Lung (tissue), 12 donors: ENCODE measurements around the gene GPI. TPM values are rescaled to one million over a fixed set of nuclear protein-coding genes. Genes with fewer than 3 reads are reported as not detected.

Experiments
- ATAC-seq: fragments of 200-7000 bp; cut with Tn5 transposase; one replicate; pipeline ENCODE4 v1.9.1; 2020; ENCODE audit warnings: moderate number of reproducible peaks; ENCODE audit not compliant: insufficient read depth, low FRiP score
- DNase-seq, 3 donors: peaks; one replicate each; pipeline ENCODE4 v3.0.0-alpha.2; 2013 to 2017
- H3K27ac ChIP-seq, 2 donors: one replicate each; pipeline ENCODE4 v1.5.1; 2013; ENCODE audit warnings: mild to moderate bottlenecking in 2 of 2, moderate library complexity in 2 of 2, control low read depth in 1 of 2, inconsistent platforms in 1 of 2, low read depth in 1 of 2, low read length in 1 of 2
- H3K27me3 ChIP-seq, 3 donors: one replicate each; pipeline ENCODE4 v1.5.1; 2013; ENCODE audit warnings: low read length in 2 of 3; ENCODE audit not compliant: control insufficient read depth in 3 of 3, insufficient read depth in 3 of 3
- H3K36me3 ChIP-seq, 4 donors: one replicate each; pipeline ENCODE4 v1.5.1; 2013; ENCODE audit warnings: low read length in 4 of 4, mild to moderate bottlenecking in 1 of 4, moderate library complexity in 1 of 4; ENCODE audit not compliant: control insufficient read depth in 4 of 4, insufficient read depth in 4 of 4
- H3K4me1 ChIP-seq, 5 donors: one replicate each; pipeline ENCODE4 v1.5.1; 2013; ENCODE audit warnings: low read length in 5 of 5, mild to moderate bottlenecking in 2 of 5, moderate library complexity in 1 of 5; ENCODE audit not compliant: control insufficient read depth in 5 of 5, insufficient read depth in 5 of 5
- H3K4me3 ChIP-seq: one replicate; pipeline ENCODE4 v1.5.1; 2013; ENCODE audit warnings: mild to moderate bottlenecking, control low read depth, moderate library complexity
- H3K9ac ChIP-seq, 2 donors: one replicate each; pipeline ENCODE4 v1.5.1; 2013; ENCODE audit warnings: low read length in 2 of 2, control low read depth in 1 of 2; ENCODE audit not compliant: insufficient read depth in 1 of 2
- H3K9me3 ChIP-seq, 4 donors: one replicate each; pipeline ENCODE4 v1.5.1; 2013; ENCODE audit warnings: low read length in 3 of 4, mild to moderate bottlenecking in 1 of 4, moderate library complexity in 1 of 4; ENCODE audit not compliant: control insufficient read depth in 4 of 4, insufficient read depth in 3 of 4
- WGBS, 2 donors: extraction: QIAGEN DNeasy Blood & Tissue Kit; methylation state at CpG; one replicate each; pipeline ENCODE4 v1.1.7; 2013; 5-methylcytosine and 5-hydroxymethylcytosine counted together
- polyA plus RNA-seq, 2 donors: library from polyadenylated mRNA; stranded (reverse); fragments of 200-250 nt; gene quantifications; one replicate each; pipeline ENCODE4 v1.2.1, GENCODE V29; 2013
- total RNA-seq, 2 donors: library from RNA; depleted of rRNA in 1 of 2; stranded (reverse); fragments of >200 nt in 1 of 2; gene quantifications; one replicate each; pipeline ENCODE4 v1.2.1, GENCODE V29; 2014 to 2021
- TF ChIP-seq, protein P1 (sequence below): IDR thresholded peaks from 2 replicates; pipeline ENCODE4 v1.5.1; 2012; ENCODE audit warnings: mild to moderate bottlenecking; ENCODE audit errors: control extremely low read depth, extremely low read depth
- donor health status: control.
- donor health status: control.
- donor health status: Bipolar disorder and iron deficiency.
- donor health status: healthy.
- donor health status: DM: yes; HTN: yes; CAD: no.

GPI gene
- total and polyA plus RNA-seq, 4 donors = 79.8 to 225 (median 121) TPM

DNA sequence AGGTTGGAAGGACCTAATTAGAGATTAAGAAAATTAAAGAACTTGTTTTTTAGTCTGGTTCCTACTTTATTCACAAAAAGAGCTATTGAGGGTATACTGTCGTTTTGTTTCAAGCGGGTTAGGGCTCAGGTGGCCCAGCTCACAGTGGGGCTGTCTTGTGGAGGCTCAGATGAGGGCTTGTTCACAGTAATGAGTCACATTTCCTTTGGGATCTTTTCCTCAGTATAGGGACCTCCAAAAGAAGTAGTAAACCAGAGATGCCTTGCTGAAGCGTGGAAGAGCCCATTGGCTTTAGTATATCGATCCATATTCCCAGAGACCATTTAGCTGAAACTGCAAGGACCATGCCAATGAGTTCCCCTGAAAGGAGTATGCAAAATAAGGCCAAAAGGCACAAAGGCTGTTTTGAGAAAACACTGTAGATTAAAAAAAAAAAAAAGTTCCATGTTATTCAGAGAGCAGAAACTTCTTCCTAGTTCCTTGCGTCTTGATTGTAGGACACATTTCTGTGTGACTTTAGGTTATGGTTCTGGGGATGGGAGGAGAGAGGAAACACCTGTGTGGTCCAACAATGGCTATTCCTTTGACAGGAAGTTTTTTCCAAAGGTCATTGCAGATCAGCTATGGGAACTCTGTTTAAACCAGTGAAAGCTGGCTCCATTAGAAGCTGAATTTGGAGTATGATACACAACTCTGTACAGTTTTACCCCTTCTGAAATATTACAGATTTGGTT, 32.8 kb upstream of the GPI start:
- Histone ChIP-seq H3K27ac (peak overlapping the region in 1 of 2 donors; percentile 34), H3K36me3 (peaks cover 4 to 25% (median 14%) of the 10 kb centered on the region in 4 donors), H3K9me3 (no peaks in the 10 kb centered on the region), H3K4me1 (peaks cover 0 to 3% (median 0%) of the 10 kb centered on the region in 5 donors), H3K9ac (no peak overlapping the region), H3K27me3 (no peaks in the 10 kb centered on the region), H3K4me3 (no peak overlapping the region)
- DNase-seq (peak in 2 of 3 donors; percentile 25 to 59), ATAC-seq (no peak)
- TF ChIP-seq, protein P1, sequence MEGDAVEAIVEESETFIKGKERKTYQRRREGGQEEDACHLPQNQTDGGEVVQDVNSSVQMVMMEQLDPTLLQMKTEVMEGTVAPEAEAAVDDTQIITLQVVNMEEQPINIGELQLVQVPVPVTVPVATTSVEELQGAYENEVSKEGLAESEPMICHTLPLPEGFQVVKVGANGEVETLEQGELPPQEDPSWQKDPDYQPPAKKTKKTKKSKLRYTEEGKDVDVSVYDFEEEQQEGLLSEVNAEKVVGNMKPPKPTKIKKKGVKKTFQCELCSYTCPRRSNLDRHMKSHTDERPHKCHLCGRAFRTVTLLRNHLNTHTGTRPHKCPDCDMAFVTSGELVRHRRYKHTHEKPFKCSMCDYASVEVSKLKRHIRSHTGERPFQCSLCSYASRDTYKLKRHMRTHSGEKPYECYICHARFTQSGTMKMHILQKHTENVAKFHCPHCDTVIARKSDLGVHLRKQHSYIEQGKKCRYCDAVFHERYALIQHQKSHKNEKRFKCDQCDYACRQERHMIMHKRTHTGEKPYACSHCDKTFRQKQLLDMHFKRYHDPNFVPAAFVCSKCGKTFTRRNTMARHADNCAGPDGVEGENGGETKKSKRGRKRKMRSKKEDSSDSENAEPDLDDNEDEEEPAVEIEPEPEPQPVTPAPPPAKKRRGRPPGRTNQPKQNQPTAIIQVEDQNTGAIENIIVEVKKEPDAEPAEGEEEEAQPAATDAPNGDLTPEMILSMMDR = no peak
- 77 to 83% methylated on average over 5 of the region's 5 CpGs for WGBS, 2 donors

- Histone ChIP-seq H3K36me3 (peaks cover 14 to 36% (median 22%) of the 10 kb centered on the region in 4 donors), H3K27me3 (no peaks in the 10 kb centered on the region), H3K9ac (no peak overlapping the region), H3K4me1 (peaks cover 0 to 10% (median 0%) of the 10 kb centered on the region in 5 donors), H3K9me3 (no peaks in the 10 kb centered on the region), H3K27ac (no peak overlapping the region), H3K4me3 (no peak overlapping the region)
- DNase-seq = no peak
- TF ChIP-seq, protein P1 = no peak
- 97 to 98% methylated on average over 3 of the region's 3 CpGs for WGBS, 2 donors
- no peak for ATAC-seq
Observed at GRCh38 chr19:34335914-34336313, 29.1 kb upstream of the GPI start.

DNA sequence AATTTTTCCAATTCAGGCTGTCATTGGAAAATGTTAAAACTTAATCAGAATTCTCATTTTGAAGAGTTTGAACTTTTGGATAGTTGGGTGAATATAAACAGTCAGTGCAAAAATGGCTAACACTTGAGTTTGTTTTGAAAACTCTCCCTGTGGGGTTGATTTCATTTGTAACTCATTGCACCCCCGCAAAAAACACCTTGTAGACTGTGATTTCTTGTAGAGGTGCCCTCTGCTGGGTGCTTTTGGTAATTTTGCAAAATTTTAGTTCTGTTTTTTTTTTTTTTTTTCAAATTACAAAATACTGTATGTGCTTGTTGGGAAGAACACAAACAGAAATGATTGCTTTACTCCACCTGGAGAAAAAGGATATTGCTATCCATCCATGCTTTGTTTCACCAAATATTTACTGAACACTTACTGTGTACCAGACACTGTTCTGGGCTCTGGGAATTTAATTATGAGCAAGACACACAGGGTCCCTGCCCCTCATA, 28.2 kb upstream of the GPI start:
- peaks cover 14 to 42% (median 26%) of the 10 kb centered on the region in 4 donors for H3K36me3 ChIP-seq
- H3K27ac ChIP-seq = no peak overlapping the region
- no peak overlapping the region for H3K4me3 ChIP-seq
- TF ChIP-seq, protein P1 = peak; percentile 12
- WGBS, 2 donors = 2 to 7% methylated on average over 1 of the region's 1 CpG
- peaks cover 0 to 10% (median 0%) of the 10 kb centered on the region in 5 donors for H3K4me1 ChIP-seq
- H3K27me3 ChIP-seq = no peaks in the 10 kb centered on the region
- ATAC-seq (no peak), DNase-seq (peak in 2 of 3 donors; percentile 47 to 54)
- peaks cover 0 to 2% (median 0%) of the 10 kb centered on the region in 4 donors for H3K9me3 ChIP-seq
- no peak overlapping the region for H3K9ac ChIP-seq
